Mesendoderm (in vitro differentiated cells): ENCODE results near the gene PNP.

Source experiments
- DNase-seq: peaks from one replicate; pipeline ENCODE4 v3.0.0; 2013
- H2AK5ac ChIP-seq: 2 replicates; pipeline ENCODE4 v1.6.1; 2013; ENCODE audit warnings: low read length, inconsistent platforms
- H2BK120ac ChIP-seq: 2 replicates; pipeline ENCODE4 v1.6.1; 2013; ENCODE audit warnings: low read depth, mild to moderate bottlenecking, low read length, moderate library complexity, mixed read lengths
- H2BK15ac ChIP-seq: replicated peaks from 2 replicates; pipeline ENCODE4 v1.6.1; 2013; ENCODE audit warnings: low read depth, mild to moderate bottlenecking, moderate library complexity
- H2BK5ac ChIP-seq: 2 replicates; pipeline ENCODE4 v1.6.1; 2013; ENCODE audit warnings: low read length, inconsistent platforms
- H3K18ac ChIP-seq: 2 replicates; pipeline ENCODE4 v1.6.1; 2013; ENCODE audit warnings: mild to moderate bottlenecking, low read length, mixed read lengths
- H3K23ac ChIP-seq: one replicate; pipeline ENCODE4 v1.6.1; 2013; ENCODE audit warnings: low read length
- H3K27ac ChIP-seq: 2 replicates; pipeline ENCODE4 v1.5.1; 2013; ENCODE audit warnings: low read depth, mild to moderate bottlenecking, inconsistent platforms, low read length, moderate library complexity
- H3K27me3 ChIP-seq: 2 replicates; pipeline ENCODE4 v1.6.1; 2013; ENCODE audit warnings: low read length, control low read depth, mild to moderate bottlenecking, inconsistent platforms; ENCODE audit not compliant: insufficient read depth, poor library complexity
- H3K36me3 ChIP-seq: 2 replicates; pipeline ENCODE4 v1.6.1; 2013; ENCODE audit warnings: low read length, inconsistent platforms; ENCODE audit not compliant: control insufficient read depth, insufficient read depth
- H3K4ac ChIP-seq: one replicate; pipeline ENCODE4 v1.6.1; 2013; ENCODE audit warnings: low read depth, mild to moderate bottlenecking, low read length, moderate library complexity
- H3K4me1 ChIP-seq: 2 replicates; pipeline ENCODE4 v1.6.1; 2013; ENCODE audit warnings: low read depth, low read length, inconsistent platforms; ENCODE audit not compliant: control insufficient read depth
- H3K4me2 ChIP-seq: 2 replicates; pipeline ENCODE4 v1.6.1; 2013; ENCODE audit warnings: low read length
- H3K4me3 ChIP-seq: 2 replicates; pipeline ENCODE4 v1.5.1; 2013; ENCODE audit warnings: mild to moderate bottlenecking, low read length
- H3K56ac ChIP-seq: one replicate; pipeline ENCODE4 v1.6.1; 2013; ENCODE audit warnings: low read length
- H3K79me1 ChIP-seq: 2 replicates; pipeline ENCODE4 v1.6.1; 2013; ENCODE audit warnings: low read length, inconsistent platforms
- H3K79me2 ChIP-seq: 2 replicates; pipeline ENCODE4 v1.6.1; 2013; ENCODE audit warnings: mild to moderate bottlenecking, low read length; ENCODE audit not compliant: control insufficient read depth, insufficient read depth
- H3K9ac ChIP-seq: 2 replicates; pipeline ENCODE4 v1.6.1; 2013; ENCODE audit warnings: low read length, inconsistent platforms
- H4K5ac ChIP-seq: one replicate; pipeline ENCODE4 v1.6.1; 2013; ENCODE audit warnings: low read length
- H4K8ac ChIP-seq: one replicate; pipeline ENCODE4 v1.6.1; 2013; ENCODE audit warnings: low read depth, mild to moderate bottlenecking, control low read depth, low read length, moderate library complexity
- WGBS: extraction: QIAGEN DNeasy Blood & Tissue Kit; methylation state at CpG from one replicate; pipeline ENCODE4 v1.1.7; 2013; ENCODE audit warnings: low lambda C conversion rate, missing lambda C conversion rate; ENCODE audit not compliant: insufficient coverage; ENCODE audit errors: extremely low coverage; 5-methylcytosine and 5-hydroxymethylcytosine counted together

Gene PNP

GRCh38 chr14:20489093-20489994, 20.1 kb downstream of the PNP start:
- Histone ChIP-seq H4K8ac (no peak overlapping the region), H3K4me2 (no peak overlapping the region), H3K56ac (no peak overlapping the region), H3K4me1 (peaks cover 3% of the 10 kb centered on the region), H3K36me3 (no peaks in the 10 kb centered on the region), H3K23ac (no peak overlapping the region), H2BK120ac (no peak overlapping the region), H3K4me3 (no peak overlapping the region), H3K79me1 (no peaks in the 10 kb centered on the region), H2BK5ac (no peak overlapping the region), H4K5ac (no peak overlapping the region), H3K9ac (no peak overlapping the region), H3K27ac (no peak overlapping the region), H2BK15ac (no peak overlapping the region), H3K4ac (no peak overlapping the region), H3K79me2 (no peaks in the 10 kb centered on the region), H3K27me3 (no peaks in the 10 kb centered on the region), H3K18ac (no peak overlapping the region), H2AK5ac (no peak overlapping the region)
- WGBS: no CpG with 5 or more reads among the region's 6 CpGs
- no peak for DNase-seq

GRCh38 chr14:20490563-20490962, 21.4 kb downstream of the PNP start:
- no peak overlapping the region for H2BK15ac ChIP-seq
- no peaks in the 10 kb centered on the region for H3K79me1 ChIP-seq
- no peak overlapping the region for H3K4me3 ChIP-seq
- H3K23ac ChIP-seq: no peak overlapping the region
- DNase-seq: no peak
- no peak overlapping the region for H3K56ac ChIP-seq
- no peak overlapping the region for H2AK5ac ChIP-seq
- H3K27ac ChIP-seq: no peak overlapping the region
- no peak overlapping the region for H3K4me2 ChIP-seq
- no peaks in the 10 kb centered on the region for H3K36me3 ChIP-seq
- no peak overlapping the region for H3K9ac ChIP-seq
- no peaks in the 10 kb centered on the region for H3K27me3 ChIP-seq
- no peaks in the 10 kb centered on the region for H3K79me2 ChIP-seq
- H3K4me1 ChIP-seq: peaks cover 3% of the 10 kb centered on the region
- no peak overlapping the region for H2BK5ac ChIP-seq
- H3K18ac ChIP-seq: no peak overlapping the region
- no peak overlapping the region for H3K4ac ChIP-seq
- H4K8ac ChIP-seq: no peak overlapping the region
- H4K5ac ChIP-seq: no peak overlapping the region
- no CpG with 5 or more reads among the region's 6 CpGs for WGBS
- no peak overlapping the region for H2BK120ac ChIP-seq

- WGBS: no CpG with 5 or more reads among the region's 4 CpGs
- no peak overlapping the region for H3K4me3 ChIP-seq
- H3K79me1 ChIP-seq: no peaks in the 10 kb centered on the region
- H2AK5ac ChIP-seq: no peak overlapping the region
- no peak overlapping the region for H3K23ac ChIP-seq
- H3K4me1 ChIP-seq: peaks cover 3% of the 10 kb centered on the region
- H4K5ac ChIP-seq: no peak overlapping the region
- no peaks in the 10 kb centered on the region for H3K36me3 ChIP-seq
- H3K4me2 ChIP-seq: no peak overlapping the region
- no peak overlapping the region for H4K8ac ChIP-seq
- H3K27ac ChIP-seq: no peak overlapping the region
- no peak overlapping the region for H2BK15ac ChIP-seq
- no peak overlapping the region for H3K56ac ChIP-seq
- no peak overlapping the region for H3K4ac ChIP-seq
- no peak overlapping the region for H3K18ac ChIP-seq
- no peak overlapping the region for H2BK120ac ChIP-seq
- no peak overlapping the region for H3K9ac ChIP-seq
- H3K27me3 ChIP-seq: no peaks in the 10 kb centered on the region
- no peak overlapping the region for H2BK5ac ChIP-seq
- no peak for DNase-seq
- H3K79me2 ChIP-seq: no peaks in the 10 kb centered on the region
These were observed 23.3 kb downstream of the PNP start for GRCh38 chr14:20492486-20492885.

- no peak overlapping the region for H3K23ac ChIP-seq
- peak overlapping the region; percentile 62 for H3K4ac ChIP-seq
- H2BK120ac ChIP-seq: no peak overlapping the region
- H2BK5ac ChIP-seq: no peak overlapping the region
- no peak overlapping the region for H3K56ac ChIP-seq
- WGBS: no CpG with 5 or more reads among the region's 2 CpGs
- H4K5ac ChIP-seq: no peak overlapping the region
- H4K8ac ChIP-seq: no peak overlapping the region
- no peak overlapping the region for H3K4me3 ChIP-seq
- no peak for DNase-seq
- H3K4me2 ChIP-seq: no peak overlapping the region
- H3K27ac ChIP-seq: no peak overlapping the region
- no peaks in the 10 kb centered on the region for H3K79me1 ChIP-seq
- H3K36me3 ChIP-seq: no peaks in the 10 kb centered on the region
- no peak overlapping the region for H3K18ac ChIP-seq
- peaks cover 3% of the 10 kb centered on the region for H3K4me1 ChIP-seq
- no peak overlapping the region for H2AK5ac ChIP-seq
- H3K79me2 ChIP-seq: no peaks in the 10 kb centered on the region
- H3K9ac ChIP-seq: no peak overlapping the region
- H3K27me3 ChIP-seq: no peaks in the 10 kb centered on the region
- no peak overlapping the region for H2BK15ac ChIP-seq
These were observed 24.4 kb downstream of the PNP start for GRCh38 chr14:20493634-20494033.

GRCh38 chr14:20494935-20495766, 25.9 kb downstream of the PNP start:
- Histone ChIP-seq H3K4me2 (no peak overlapping the region), H3K23ac (no peak overlapping the region), H3K27me3 (no peaks in the 10 kb centered on the region), H3K9ac (no peak overlapping the region), H3K27ac (no peak overlapping the region), H3K79me2 (no peaks in the 10 kb centered on the region), H3K79me1 (no peaks in the 10 kb centered on the region), H3K36me3 (no peaks in the 10 kb centered on the region), H2BK15ac (no peak overlapping the region), H2BK120ac (no peak overlapping the region), H3K4me1 (peaks cover 5% of the 10 kb centered on the region), H3K56ac (no peak overlapping the region), H2AK5ac (no peak overlapping the region), H4K5ac (no peak overlapping the region), H2BK5ac (no peak overlapping the region), H4K8ac (no peak overlapping the region), H3K18ac (no peak overlapping the region), H3K4ac (no peak overlapping the region), H3K4me3 (no peak overlapping the region)
- peak; percentile 82 for DNase-seq
- WGBS: no CpG with 5 or more reads among the region's 8 CpGs
